HepG2 (cell line): Measurements from ENCODE around the gene HIPK3. TPM values are rescaled to one million over a fixed set of nuclear protein-coding genes. Genes with fewer than 3 reads are reported as not detected.

Experiments
- ATAC-seq: fragments of 200-7000 bp; cut with Tn5 transposase; 3 replicates; pipeline ENCODE4 v1.9.1; 2020; ENCODE audit warnings: mild to moderate bottlenecking, moderate library complexity
- BruUV-seq: library from RNA; stranded (reverse); fragments of 400-500 nt; replicated peaks from 2 replicates; lab custom pipeline; 2021; lab: Mats Ljungman, UMichigan
- CTCF ChIA-PET: fragments of 300-600 bp; formaldehyde crosslinking; extraction: SDS; loops from one replicate; lab custom pipeline; 2021; ENCODE audit warnings: low total read pairs, inconsistent platforms, low intra/inter-chr PET ratio; lab: Yijun Ruan, JAX
- POLR2A ChIA-PET: fragments of 350-600 bp; sonication (Branson Sonifier 250); formaldehyde crosslinking; loops from one replicate; lab custom pipeline; 2020; ENCODE audit warnings: antibody characterized with exemption, inconsistent platforms; lab: Yijun Ruan, JAX
- DNase-seq: peaks from one replicate; pipeline ENCODE4 v3.0.0-alpha.2; 2015; ENCODE audit warnings: low spot score
- FAIRE-seq: peaks from 3 replicates; lab custom pipeline; 2011; peaks lifted over from hg19 to GRCh38; lab: Jason Lieb, UNC
- H2AFZ ChIP-seq: one replicate; pipeline ENCODE4 v1.6.1; 2011; ENCODE audit warnings: low read length, inconsistent platforms
- H3K27ac ChIP-seq: fragments of 300-600 bp; 3 replicates; pipeline ENCODE4 v1.8.0; 2011; ENCODE audit warnings: mixed run types, mild to moderate bottlenecking, mixed read lengths, low read length, inconsistent platforms; ENCODE audit not compliant: insufficient read depth; ENCODE audit errors: extremely low read length
- H3K27me3 ChIP-seq, 2 experiments: fragments of 200-600 bp in 1 of 2; 2 replicates in 1 of 2; 3 replicates in 1 of 2; pipeline versions ENCODE4 v1.6.0 to v1.8.0; 2011; ENCODE audit warnings: low read length in 2 of 2, mild to moderate bottlenecking in 2 of 2, moderate library complexity in 2 of 2, inconsistent platforms in 1 of 2; ENCODE audit not compliant: insufficient read depth in 2 of 2, control insufficient read depth in 1 of 2
- H3K36me3 ChIP-seq, 2 experiments: fragments of 200-600 bp in 1 of 2; replicated peaks in 1 of 2; 2 replicates in 1 of 2; 3 replicates in 1 of 2; pipeline versions ENCODE4 v1.5.1 to v1.8.0; 2011; ENCODE audit warnings: low read length in 2 of 2, inconsistent platforms in 1 of 2; ENCODE audit not compliant: insufficient read depth in 2 of 2, control insufficient read depth in 1 of 2
- H3K4me1 ChIP-seq: 2 replicates; pipeline ENCODE4 v1.5.1; 2012; ENCODE audit warnings: low read length, inconsistent platforms; ENCODE audit not compliant: insufficient read depth
- H3K4me2 ChIP-seq: 2 replicates; pipeline ENCODE4 v1.6.0; 2011; ENCODE audit warnings: low read depth, low read length, inconsistent platforms
- H3K4me3 ChIP-seq, 3 experiments: fragments of 200-600 bp in 1 of 3; sonication (generic), shearing (Covaris generic) in 1 of 3; replicated peaks in 1 of 3; 2 replicates each; pipeline ENCODE4 v1.5.1; 2011 to 2016; ENCODE audit warnings: low read length in 3 of 3, inconsistent platforms in 2 of 3, low read depth in 2 of 3, mild to moderate bottlenecking in 2 of 3, control low read depth in 1 of 3, mixed read lengths in 1 of 3; ENCODE audit not compliant: insufficient read depth in 1 of 3
- H3K79me2 ChIP-seq: one replicate; pipeline ENCODE4 v1.6.1; 2011; ENCODE audit warnings: low read length, inconsistent platforms; ENCODE audit not compliant: insufficient read depth
- H3K9ac ChIP-seq: 2 replicates; pipeline ENCODE4 v1.6.0; 2011; ENCODE audit warnings: mild to moderate bottlenecking, low read depth, low read length, inconsistent platforms; ENCODE audit not compliant: insufficient read depth
- H3K9me3 ChIP-seq: 2 replicates; pipeline ENCODE4 v1.5.1; 2012; ENCODE audit warnings: mild to moderate bottlenecking, low read length
- H4K20me1 ChIP-seq: 2 replicates; pipeline ENCODE4 v1.6.0; 2011; ENCODE audit warnings: inconsistent platforms, mild to moderate bottlenecking, low read length, moderate library complexity; ENCODE audit not compliant: insufficient read depth
- ARID5B ChIP-seq: IDR thresholded peaks from 2 replicates; pipeline ENCODE4 v1.4.0; 2020; ENCODE audit warnings: mild to moderate bottlenecking, missing genetic modification reagents
- PCBP2 ChIP-seq: fragments of 200-400 bp; formaldehyde crosslinking; optimal IDR thresholded peaks from 2 replicates; pipeline ENCODE3; 2018; ENCODE audit warnings: low read length, low read depth; ENCODE audit not compliant: poor library complexity, severe bottlenecking
- WGBS: methylation state at CpG from one replicate; pipeline ENCODE4 v1.1.6; 2017; ENCODE audit warnings: low lambda C conversion rate; 5-methylcytosine and 5-hydroxymethylcytosine counted together
- in situ Hi-C: cut with HindIII; loops from 2 replicates; pipeline ENCODE4 v1.10.0; 2017; ENCODE audit warnings: low pct_unique_long_range_greater_than_20kb; ENCODE audit not compliant: extremely low pct_ligation_motif_present
- intact Hi-C: fragments of 100-400 bp; cut with micrococcal nuclease; formaldehyde crosslinking; loops from one replicate; pipeline ENCODE4 v1.10.0; 2022; ENCODE audit not compliant: unreplicated experiment
- polyA plus RNA-seq, 8 experiments: library from polyadenylated mRNA; depleted of rRNA in 3 of 8; stranded (reverse) in 7 of 8; unstranded in 1 of 8; fragments of >200 nt; fragmentation: Illumina TruSeq in 4 of 8; extraction: Trizol in 4 of 8; gene quantifications; 2 replicates each; pipeline versions ENCODE4 v1.2.1 to v1.2.3, GENCODE V29; 2011 to 2016; ENCODE audit warnings: low read depth in 4 of 8, missing spikeins in 1 of 8, mixed read lengths in 1 of 8; ENCODE audit not compliant: insufficient read depth in 1 of 8
- total RNA-seq, 5 experiments: library from RNA; depleted of rRNA; stranded (reverse); fragments of >200 nt; fragmentation: Illumina TruSeq; extraction: Trizol; gene quantifications; 2 replicates each; pipeline ENCODE4 v1.2.3, GENCODE V29; 2016; ENCODE audit warnings: low read depth in 1 of 5

Gene HIPK3
- total and polyA plus RNA-seq, 2 of the 13 experiments (the other 11 are each of a cell fraction or from before 2014, with no cell fraction given): 20.5 to 44.3 TPM

GRCh38 chr11:33368931-33369330 is 111.8 kb downstream of the HIPK3 start:
- BruUV-seq: no TSS peak
- intact Hi-C loops: no loop called here

More at GRCh38 chr11:33368931-33369330, 111.8 kb downstream of the HIPK3 start:
- ChIA-PET CTCF (no interaction called here), POLR2A (no interaction called here)
- 40% methylated on average over 1 of the region's 1 CpG for WGBS
- H3K4me2 ChIP-seq: no peak overlapping the region
- no peak for ATAC-seq
- no peak overlapping the region for H3K27ac ChIP-seq
- H3K4me3 ChIP-seq: no peak overlapping the region
- no peak overlapping the region for H3K9ac ChIP-seq
- DNase-seq: no peak
- H3K27me3 ChIP-seq: peaks cover 0 to 11% of the 10 kb centered on the region in 2 experiments; a peak in 3 of 5 replicates
- H4K20me1 ChIP-seq: no peaks in the 10 kb centered on the region
- H3K79me2 ChIP-seq: no peaks in the 10 kb centered on the region
- peak; percentile 87 for TF ChIP-seq PCBP2
- no peak for TF ChIP-seq ARID5B (CRISPR knock-in tag)
- H3K36me3 ChIP-seq: no peaks in the 10 kb centered on the region
- no peak for FAIRE-seq
- peaks cover 44% of the 10 kb centered on the region for H3K4me1 ChIP-seq
- in situ Hi-C loops: no loop called here
- H3K9me3 ChIP-seq: no peaks in the 10 kb centered on the region
- no peak overlapping the region for H2AFZ ChIP-seq
